ENCODE data around the gene TBC1D9B.

Gene TBC1D9B

GRCh38 chr5:179908528-179908927 is 831 bp upstream of the TBC1D9B start:
- Histone ChIP-seq H4K91ac (ENCODE audit: low read depth, low read length, poor library complexity) (no peak overlapping the region), H3K4ac (ENCODE audit: low read length) (no peak overlapping the region), H3K18ac (ENCODE audit: low read length) (peak overlapping the region; percentile 15), H2BK12ac (ENCODE audit: low read length) (no peak overlapping the region), H2BK15ac (ENCODE audit: low read length) (no peak overlapping the region), H3K23ac (ENCODE audit: low read depth, low read length, poor library complexity) (no peak overlapping the region), H3K14ac (ENCODE audit: low read length) (no peak overlapping the region), H3K27me3 (ENCODE audit: control insufficient read depth in 3 of 3, insufficient read depth in 3 of 3, low read depth in 1 of 3, low read length in 3 of 3) (no peaks in the 10 kb centered on the region), H2BK5ac (ENCODE audit: low read length) (no peak overlapping the region), H3K36me3 (replicated peaks in 1 of 2; ENCODE audit: control insufficient read depth in 2 of 2, insufficient read depth in 2 of 2, low read length in 2 of 2) (peaks cover 11 to 24% of the 10 kb centered on the region in 2 donors), H3K79me1 (ENCODE audit: low read depth, low read length) (peaks cover 10% of the 10 kb centered on the region), H3K4me1 (ENCODE audit: control insufficient read depth in 2 of 2, insufficient read depth in 1 of 2, low read depth in 1 of 2, low read length in 2 of 2) (peaks cover 7 to 8% of the 10 kb centered on the region in 2 donors), H3K9ac (ENCODE audit: low read depth, low read length, poor library complexity) (peak overlapping the region; percentile 45), H2BK120ac (ENCODE audit: low read depth, low read length) (no peak overlapping the region), H3K4me3 (ENCODE audit: low read length in 2 of 2) (no peak overlapping the region), H4K8ac (ENCODE audit: low read depth, low read length) (no peak overlapping the region), H3K4me2 (ENCODE audit: insufficient read depth, low read length, poor library complexity, severe bottlenecking) (no peak overlapping the region), H3K27ac (replicated peaks; ENCODE audit: low read length) (no peak overlapping the region), H2AK5ac (ENCODE audit: low read depth, low read length) (no peak overlapping the region), H3K9me3 (replicated peaks in 1 of 2; ENCODE audit: control insufficient read depth in 2 of 2, insufficient read depth in 1 of 2, low read depth in 1 of 2, low read length in 2 of 2) (no peaks in the 10 kb centered on the region), H2AFZ (ENCODE audit: low read length) (peak overlapping the region; percentile 95)
- DNase-seq (ENCODE audit: low spot score) = no peak
- WGBS, 2 donors (ENCODE audit: extremely low coverage in 2 of 2, insufficient read length in 2 of 2, insufficient replicate concordance in 1 of 2) = no CpG with 5 or more reads among the region's 16 CpGs

- whole genome bisulfite sequencing, 2 donors (ENCODE audit: extremely low coverage in 2 of 2, insufficient read length in 2 of 2, insufficient replicate concordance in 1 of 2) = no CpG with 5 or more reads among the region's 50 CpGs
- peaks cover 7 to 8% of the 10 kb centered on the region in 2 donors for H3K4me1 ChIP-seq (ENCODE audit: control insufficient read depth in 2 of 2, insufficient read depth in 1 of 2, low read depth in 1 of 2, low read length in 2 of 2)
- H3K18ac ChIP-seq (ENCODE audit: low read length) = peak overlapping the region; percentile 78
- no peaks in the 10 kb centered on the region for H3K9me3 ChIP-seq (replicated peaks in 1 of 2; ENCODE audit: control insufficient read depth in 2 of 2, insufficient read depth in 1 of 2, low read depth in 1 of 2, low read length in 2 of 2)
- H3K79me1 ChIP-seq (ENCODE audit: low read depth, low read length) = peaks cover 10% of the 10 kb centered on the region
- no peak overlapping the region for H4K91ac ChIP-seq (ENCODE audit: low read depth, low read length, poor library complexity)
- H3K4me2 ChIP-seq (ENCODE audit: insufficient read depth, low read length, poor library complexity, severe bottlenecking) = peak overlapping the region; percentile 92
- H3K27ac ChIP-seq (replicated peaks; ENCODE audit: low read length) = no peak overlapping the region
- no peak overlapping the region for H3K23ac ChIP-seq (ENCODE audit: low read depth, low read length, poor library complexity)
- no peak overlapping the region for H2BK15ac ChIP-seq (ENCODE audit: low read length)
- H4K8ac ChIP-seq (ENCODE audit: low read depth, low read length) = peak overlapping the region; percentile 25
- peak overlapping the region; percentile 99 for H3K9ac ChIP-seq (ENCODE audit: low read depth, low read length, poor library complexity)
- peak overlapping the region; percentile 81 to 97 for H3K4me3 ChIP-seq (ENCODE audit: low read length in 2 of 2)
- no peak overlapping the region for H2BK12ac ChIP-seq (ENCODE audit: low read length)
- H3K4ac ChIP-seq (ENCODE audit: low read length) = peak overlapping the region; percentile 79
- no peaks in the 10 kb centered on the region for H3K27me3 ChIP-seq (ENCODE audit: control insufficient read depth in 3 of 3, insufficient read depth in 3 of 3, low read depth in 1 of 3, low read length in 3 of 3)
- peak overlapping the region; percentile 6 for H2BK5ac ChIP-seq (ENCODE audit: low read length)
- H3K36me3 ChIP-seq (replicated peaks in 1 of 2; ENCODE audit: control insufficient read depth in 2 of 2, insufficient read depth in 2 of 2, low read length in 2 of 2) = peaks cover 20 to 39% of the 10 kb centered on the region in 2 donors
- no peak overlapping the region for H2BK120ac ChIP-seq (ENCODE audit: low read depth, low read length)
- peak overlapping the region; percentile 91 for H2AFZ ChIP-seq (ENCODE audit: low read length)
- no peak for DNase-seq (ENCODE audit: low spot score)
- peak overlapping the region; percentile 95 for H2AK5ac ChIP-seq (ENCODE audit: low read depth, low read length)
- peak overlapping the region; percentile 98 for H3K14ac ChIP-seq (ENCODE audit: low read length)
Observed at GRCh38 chr5:179906795-179907555, 722 bp downstream of the TBC1D9B start.

DNA sequence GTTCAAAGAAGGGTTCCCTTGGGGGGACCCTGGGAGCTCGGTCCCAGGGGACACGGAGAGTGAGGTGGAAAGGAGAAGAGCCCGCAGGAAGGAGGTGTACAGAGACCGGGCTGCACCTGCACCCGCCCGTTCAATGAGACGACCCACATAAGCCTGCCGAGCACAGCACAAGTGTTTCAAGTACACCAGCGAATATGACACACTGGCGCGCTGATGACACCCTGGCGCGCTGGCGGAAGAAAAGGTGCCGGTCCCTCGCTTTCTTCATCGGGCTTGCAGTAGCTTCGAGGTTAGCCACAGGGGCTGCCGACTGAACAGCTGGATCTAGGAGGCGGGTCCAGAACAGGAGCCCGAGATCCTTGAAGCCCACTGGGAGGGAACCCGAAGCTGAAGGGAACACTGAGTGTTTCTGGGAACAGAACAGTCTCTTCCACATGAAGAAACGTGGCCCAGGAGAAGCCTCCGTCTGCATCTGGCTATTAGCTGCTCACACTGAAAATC is 1.4 kb downstream of the TBC1D9B start:
- Histone ChIP-seq H3K4me2 (ENCODE audit: insufficient read depth, low read length, poor library complexity, severe bottlenecking) (peak overlapping the region; percentile 92), H3K14ac (ENCODE audit: low read length) (no peak overlapping the region), H3K9me3 (replicated peaks in 1 of 2; ENCODE audit: control insufficient read depth in 2 of 2, insufficient read depth in 1 of 2, low read depth in 1 of 2, low read length in 2 of 2) (no peaks in the 10 kb centered on the region), H2BK15ac (ENCODE audit: low read length) (no peak overlapping the region), H4K91ac (ENCODE audit: low read depth, low read length, poor library complexity) (no peak overlapping the region), H3K4me3 (ENCODE audit: low read length in 2 of 2) (peak overlapping the region in 1 of 2 donors; percentile 81), H2AK5ac (ENCODE audit: low read depth, low read length) (peak overlapping the region; percentile 57), H3K79me1 (ENCODE audit: low read depth, low read length) (peaks cover 10% of the 10 kb centered on the region), H3K23ac (ENCODE audit: low read depth, low read length, poor library complexity) (peak overlapping the region; percentile 40), H2BK5ac (ENCODE audit: low read length) (peak overlapping the region; percentile 6), H2BK12ac (ENCODE audit: low read length) (no peak overlapping the region), H3K4me1 (ENCODE audit: control insufficient read depth in 2 of 2, insufficient read depth in 1 of 2, low read depth in 1 of 2, low read length in 2 of 2) (peaks cover 7 to 8% of the 10 kb centered on the region in 2 donors), H2AFZ (ENCODE audit: low read length) (no peak overlapping the region), H4K8ac (ENCODE audit: low read depth, low read length) (no peak overlapping the region), H3K9ac (ENCODE audit: low read depth, low read length, poor library complexity) (no peak overlapping the region), H3K27me3 (ENCODE audit: control insufficient read depth in 3 of 3, insufficient read depth in 3 of 3, low read depth in 1 of 3, low read length in 3 of 3) (no peaks in the 10 kb centered on the region), H3K27ac (replicated peaks; ENCODE audit: low read length) (no peak overlapping the region), H2BK120ac (ENCODE audit: low read depth, low read length) (no peak overlapping the region), H3K18ac (ENCODE audit: low read length) (no peak overlapping the region), H3K36me3 (replicated peaks in 1 of 2; ENCODE audit: control insufficient read depth in 2 of 2, insufficient read depth in 2 of 2, low read length in 2 of 2) (peaks cover 22 to 46% of the 10 kb centered on the region in 2 donors), H3K4ac (ENCODE audit: low read length) (no peak overlapping the region)
- WGBS, 2 donors (ENCODE audit: extremely low coverage in 2 of 2, insufficient read length in 2 of 2, insufficient replicate concordance in 1 of 2) = no CpG with 5 or more reads among the region's 24 CpGs
- DNase-seq (ENCODE audit: low spot score) = no peak

DNA sequence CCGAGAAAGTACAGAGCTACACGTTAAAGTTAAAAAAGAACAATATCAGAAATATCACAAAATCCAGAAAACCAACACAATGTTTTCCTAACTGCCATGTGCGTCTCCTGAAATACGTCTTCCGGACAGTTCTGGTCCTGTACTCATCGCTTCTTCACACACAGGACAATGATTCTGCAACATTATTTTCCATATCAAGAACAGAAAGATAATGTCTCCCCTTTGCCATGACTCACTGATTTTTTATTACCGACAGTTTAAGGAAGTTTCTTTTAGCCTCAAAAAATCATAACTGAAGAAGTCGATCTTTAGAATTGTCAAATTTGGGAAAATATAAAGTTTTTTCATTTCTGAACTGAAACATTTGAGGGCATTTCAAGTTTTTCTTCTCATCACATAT is 2.5 kb downstream of the TBC1D9B start:
- Histone ChIP-seq H2AK5ac (ENCODE audit: low read depth, low read length) (no peak overlapping the region), H2BK5ac (ENCODE audit: low read length) (no peak overlapping the region), H3K79me1 (ENCODE audit: low read depth, low read length) (peaks cover 10% of the 10 kb centered on the region), H3K18ac (ENCODE audit: low read length) (no peak overlapping the region), H2AFZ (ENCODE audit: low read length) (no peak overlapping the region), H4K8ac (ENCODE audit: low read depth, low read length) (no peak overlapping the region), H3K27ac (replicated peaks; ENCODE audit: low read length) (no peak overlapping the region), H2BK12ac (ENCODE audit: low read length) (no peak overlapping the region), H3K23ac (ENCODE audit: low read depth, low read length, poor library complexity) (no peak overlapping the region), H3K4me2 (ENCODE audit: insufficient read depth, low read length, poor library complexity, severe bottlenecking) (no peak overlapping the region), H2BK15ac (ENCODE audit: low read length) (no peak overlapping the region), H3K27me3 (ENCODE audit: control insufficient read depth in 3 of 3, insufficient read depth in 3 of 3, low read depth in 1 of 3, low read length in 3 of 3) (no peaks in the 10 kb centered on the region), H3K4me3 (ENCODE audit: low read length in 2 of 2) (no peak overlapping the region), H3K9ac (ENCODE audit: low read depth, low read length, poor library complexity) (no peak overlapping the region), H3K9me3 (replicated peaks in 1 of 2; ENCODE audit: control insufficient read depth in 2 of 2, insufficient read depth in 1 of 2, low read depth in 1 of 2, low read length in 2 of 2) (no peaks in the 10 kb centered on the region), H3K4me1 (ENCODE audit: control insufficient read depth in 2 of 2, insufficient read depth in 1 of 2, low read depth in 1 of 2, low read length in 2 of 2) (peaks cover 7 to 8% of the 10 kb centered on the region in 2 donors), H3K36me3 (replicated peaks in 1 of 2; ENCODE audit: control insufficient read depth in 2 of 2, insufficient read depth in 2 of 2, low read length in 2 of 2) (peaks cover 22 to 58% of the 10 kb centered on the region in 2 donors), H3K14ac (ENCODE audit: low read length) (no peak overlapping the region), H3K4ac (ENCODE audit: low read length) (no peak overlapping the region), H2BK120ac (ENCODE audit: low read depth, low read length) (no peak overlapping the region), H4K91ac (ENCODE audit: low read depth, low read length, poor library complexity) (no peak overlapping the region)
- DNase-seq (ENCODE audit: low spot score) = no peak
- WGBS, 2 donors (ENCODE audit: extremely low coverage in 2 of 2, insufficient read length in 2 of 2, insufficient replicate concordance in 1 of 2) = no CpG with 5 or more reads among the region's 8 CpGs

All from neuronal stem cell (in vitro differentiated cells).